ENCODE results near the gene KNL1.

DNA sequence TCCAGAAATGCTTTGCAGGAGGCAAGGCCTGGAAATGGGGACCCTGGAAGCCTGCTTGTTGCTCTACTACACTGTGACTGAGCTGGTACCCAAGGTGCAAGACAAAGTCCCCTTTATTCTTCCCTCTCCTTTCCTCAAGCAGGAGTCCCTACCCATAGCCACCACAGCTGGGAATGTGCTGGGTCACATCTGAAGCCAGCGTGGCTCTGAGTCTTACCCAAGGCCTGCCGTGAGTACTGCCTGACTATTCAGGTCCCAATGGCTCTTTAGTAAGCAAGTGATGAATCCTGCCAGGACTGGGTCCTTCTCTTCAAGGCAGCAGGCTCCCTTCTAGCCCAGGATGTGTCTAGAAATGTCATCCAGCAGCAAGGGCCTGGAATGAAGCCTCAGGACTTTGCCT, 91.3 kb downstream of the KNL1 start:
- TF ChIP-seq EP300 (IDR thresholded peaks at IDR 0.05) (no peak), POLR2A (IDR thresholded peaks at IDR 0.05) (no peak), POLR2AphosphoS5 (IDR thresholded peaks at IDR 0.05) (no peak)
- TF ChIP-seq, protein P1, sequence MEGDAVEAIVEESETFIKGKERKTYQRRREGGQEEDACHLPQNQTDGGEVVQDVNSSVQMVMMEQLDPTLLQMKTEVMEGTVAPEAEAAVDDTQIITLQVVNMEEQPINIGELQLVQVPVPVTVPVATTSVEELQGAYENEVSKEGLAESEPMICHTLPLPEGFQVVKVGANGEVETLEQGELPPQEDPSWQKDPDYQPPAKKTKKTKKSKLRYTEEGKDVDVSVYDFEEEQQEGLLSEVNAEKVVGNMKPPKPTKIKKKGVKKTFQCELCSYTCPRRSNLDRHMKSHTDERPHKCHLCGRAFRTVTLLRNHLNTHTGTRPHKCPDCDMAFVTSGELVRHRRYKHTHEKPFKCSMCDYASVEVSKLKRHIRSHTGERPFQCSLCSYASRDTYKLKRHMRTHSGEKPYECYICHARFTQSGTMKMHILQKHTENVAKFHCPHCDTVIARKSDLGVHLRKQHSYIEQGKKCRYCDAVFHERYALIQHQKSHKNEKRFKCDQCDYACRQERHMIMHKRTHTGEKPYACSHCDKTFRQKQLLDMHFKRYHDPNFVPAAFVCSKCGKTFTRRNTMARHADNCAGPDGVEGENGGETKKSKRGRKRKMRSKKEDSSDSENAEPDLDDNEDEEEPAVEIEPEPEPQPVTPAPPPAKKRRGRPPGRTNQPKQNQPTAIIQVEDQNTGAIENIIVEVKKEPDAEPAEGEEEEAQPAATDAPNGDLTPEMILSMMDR (IDR thresholded peaks at IDR 0.05) = no peak

Measured in stomach (tissue), 4 donors.